Mesendoderm (in vitro differentiated cells): Measurements from ENCODE around the gene TEX51.

ENCODE experiments used
- DNase-seq: peaks from one replicate; pipeline ENCODE4 v3.0.0; 2013
- H2AK5ac ChIP-seq: 2 replicates; pipeline ENCODE4 v1.6.1; 2013; ENCODE audit warnings: low read length, inconsistent platforms
- H2BK120ac ChIP-seq: 2 replicates; pipeline ENCODE4 v1.6.1; 2013; ENCODE audit warnings: low read depth, mild to moderate bottlenecking, low read length, moderate library complexity, mixed read lengths
- H2BK15ac ChIP-seq: replicated peaks from 2 replicates; pipeline ENCODE4 v1.6.1; 2013; ENCODE audit warnings: low read depth, mild to moderate bottlenecking, moderate library complexity
- H2BK5ac ChIP-seq: 2 replicates; pipeline ENCODE4 v1.6.1; 2013; ENCODE audit warnings: low read length, inconsistent platforms
- H3K18ac ChIP-seq: 2 replicates; pipeline ENCODE4 v1.6.1; 2013; ENCODE audit warnings: mild to moderate bottlenecking, low read length, mixed read lengths
- H3K23ac ChIP-seq: one replicate; pipeline ENCODE4 v1.6.1; 2013; ENCODE audit warnings: low read length
- H3K27ac ChIP-seq: 2 replicates; pipeline ENCODE4 v1.5.1; 2013; ENCODE audit warnings: low read depth, mild to moderate bottlenecking, inconsistent platforms, low read length, moderate library complexity
- H3K27me3 ChIP-seq: 2 replicates; pipeline ENCODE4 v1.6.1; 2013; ENCODE audit warnings: low read length, control low read depth, mild to moderate bottlenecking, inconsistent platforms; ENCODE audit not compliant: insufficient read depth, poor library complexity
- H3K36me3 ChIP-seq: 2 replicates; pipeline ENCODE4 v1.6.1; 2013; ENCODE audit warnings: low read length, inconsistent platforms; ENCODE audit not compliant: control insufficient read depth, insufficient read depth
- H3K4ac ChIP-seq: one replicate; pipeline ENCODE4 v1.6.1; 2013; ENCODE audit warnings: low read depth, mild to moderate bottlenecking, low read length, moderate library complexity
- H3K4me1 ChIP-seq: 2 replicates; pipeline ENCODE4 v1.6.1; 2013; ENCODE audit warnings: low read depth, low read length, inconsistent platforms; ENCODE audit not compliant: control insufficient read depth
- H3K4me2 ChIP-seq: 2 replicates; pipeline ENCODE4 v1.6.1; 2013; ENCODE audit warnings: low read length
- H3K4me3 ChIP-seq: 2 replicates; pipeline ENCODE4 v1.5.1; 2013; ENCODE audit warnings: mild to moderate bottlenecking, low read length
- H3K56ac ChIP-seq: one replicate; pipeline ENCODE4 v1.6.1; 2013; ENCODE audit warnings: low read length
- H3K79me1 ChIP-seq: 2 replicates; pipeline ENCODE4 v1.6.1; 2013; ENCODE audit warnings: low read length, inconsistent platforms
- H3K79me2 ChIP-seq: 2 replicates; pipeline ENCODE4 v1.6.1; 2013; ENCODE audit warnings: mild to moderate bottlenecking, low read length; ENCODE audit not compliant: control insufficient read depth, insufficient read depth
- H3K9ac ChIP-seq: 2 replicates; pipeline ENCODE4 v1.6.1; 2013; ENCODE audit warnings: low read length, inconsistent platforms
- H4K5ac ChIP-seq: one replicate; pipeline ENCODE4 v1.6.1; 2013; ENCODE audit warnings: low read length
- H4K8ac ChIP-seq: one replicate; pipeline ENCODE4 v1.6.1; 2013; ENCODE audit warnings: low read depth, mild to moderate bottlenecking, control low read depth, low read length, moderate library complexity
- WGBS: extraction: QIAGEN DNeasy Blood & Tissue Kit; methylation state at CpG from one replicate; pipeline ENCODE4 v1.1.7; 2013; ENCODE audit warnings: low lambda C conversion rate, missing lambda C conversion rate; ENCODE audit not compliant: insufficient coverage; ENCODE audit errors: extremely low coverage; 5-methylcytosine and 5-hydroxymethylcytosine counted together

Gene TEX51

DNA sequence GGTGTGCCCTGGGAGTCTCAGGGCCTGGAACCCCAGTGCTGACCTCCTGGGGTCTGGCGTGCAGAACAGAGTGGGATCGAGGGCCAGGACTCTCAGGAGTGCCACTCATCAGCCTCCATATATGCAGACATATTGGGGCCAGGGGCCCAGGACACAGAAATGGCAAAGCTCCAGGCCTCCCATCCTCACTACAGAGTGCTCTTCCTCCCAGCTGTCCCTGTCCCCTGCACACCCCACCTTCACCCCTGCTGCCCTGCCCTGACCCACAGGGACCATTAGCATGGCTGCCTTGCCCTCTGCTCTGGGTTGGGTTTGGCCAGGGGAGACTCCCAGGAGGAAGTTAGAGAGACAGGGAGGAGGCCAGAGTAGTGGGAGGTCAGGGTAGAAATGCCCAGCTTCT, 2.8 kb downstream of the TEX51 start:
- H3K27ac ChIP-seq: no peak overlapping the region
- no peak overlapping the region for H3K9ac ChIP-seq
- H3K4me3 ChIP-seq: no peak overlapping the region
- H3K23ac ChIP-seq: no peak overlapping the region
- no CpG with 5 or more reads among the region's 2 CpGs for WGBS
- H2BK5ac ChIP-seq: no peak overlapping the region
- no peaks in the 10 kb centered on the region for H3K79me2 ChIP-seq
- H3K4me1 ChIP-seq: no peaks in the 10 kb centered on the region
- H4K5ac ChIP-seq: no peak overlapping the region
- no peak overlapping the region for H3K4ac ChIP-seq
- no peaks in the 10 kb centered on the region for H3K36me3 ChIP-seq
- H2BK120ac ChIP-seq: no peak overlapping the region
- H2AK5ac ChIP-seq: no peak overlapping the region
- no peak overlapping the region for H2BK15ac ChIP-seq
- no peak overlapping the region for H3K56ac ChIP-seq
- no peak overlapping the region for H3K4me2 ChIP-seq
- no peak overlapping the region for H3K18ac ChIP-seq
- H3K79me1 ChIP-seq: no peaks in the 10 kb centered on the region
- H4K8ac ChIP-seq: no peak overlapping the region
- DNase-seq: no peak
- no peaks in the 10 kb centered on the region for H3K27me3 ChIP-seq

DNA sequence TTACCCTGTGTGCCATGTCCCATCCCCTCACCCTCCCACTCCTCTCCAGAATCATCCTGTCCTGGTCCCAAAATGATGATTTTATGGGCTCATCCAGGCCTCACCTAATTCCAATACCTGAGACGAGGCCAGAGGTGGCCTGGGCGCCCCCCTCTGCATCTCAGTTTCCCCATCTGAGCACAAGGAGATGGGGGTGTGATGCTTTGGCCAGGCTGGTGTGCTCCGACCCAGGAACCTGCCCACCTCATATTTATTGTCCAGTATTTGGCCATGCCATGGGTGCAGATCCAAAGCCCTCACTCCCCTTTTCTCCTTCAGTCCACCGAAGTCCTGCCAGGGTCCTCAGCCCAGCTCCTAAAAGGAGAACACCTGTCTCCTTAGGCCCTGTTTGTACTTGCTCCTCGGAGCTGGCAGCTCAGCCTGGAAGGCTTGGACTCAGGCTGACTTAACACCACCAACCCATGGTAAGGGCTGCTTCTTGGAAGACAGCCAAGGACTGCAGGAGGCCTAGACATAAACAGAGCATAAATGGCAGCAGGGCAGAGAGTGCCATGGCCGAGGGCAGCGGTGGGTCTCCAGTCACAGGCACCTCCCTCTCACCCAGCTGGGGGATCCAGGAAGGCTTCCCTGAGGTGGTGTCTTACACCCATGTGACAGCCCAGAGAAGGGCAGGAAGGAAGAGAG, 3.6 kb downstream of the TEX51 start:
- H3K23ac ChIP-seq: no peak overlapping the region
- no peaks in the 10 kb centered on the region for H3K4me1 ChIP-seq
- no peaks in the 10 kb centered on the region for H3K27me3 ChIP-seq
- no peaks in the 10 kb centered on the region for H3K36me3 ChIP-seq
- H2BK120ac ChIP-seq: no peak overlapping the region
- H3K79me1 ChIP-seq: no peaks in the 10 kb centered on the region
- no peak overlapping the region for H2AK5ac ChIP-seq
- H3K4me2 ChIP-seq: no peak overlapping the region
- no peak overlapping the region for H3K56ac ChIP-seq
- no peak for DNase-seq
- WGBS: no CpG with 5 or more reads among the region's 7 CpGs
- H3K4me3 ChIP-seq: no peak overlapping the region
- H3K18ac ChIP-seq: no peak overlapping the region
- H2BK15ac ChIP-seq: no peak overlapping the region
- no peak overlapping the region for H2BK5ac ChIP-seq
- no peak overlapping the region for H3K27ac ChIP-seq
- H3K79me2 ChIP-seq: no peaks in the 10 kb centered on the region
- H3K4ac ChIP-seq: no peak overlapping the region
- no peak overlapping the region for H4K8ac ChIP-seq
- H3K9ac ChIP-seq: no peak overlapping the region
- no peak overlapping the region for H4K5ac ChIP-seq

GRCh38 chr2:126902859-126903258, 4.2 kb downstream of the TEX51 start:
- Histone ChIP-seq H3K4me1 (no peaks in the 10 kb centered on the region), H2BK5ac (no peak overlapping the region), H3K27ac (no peak overlapping the region), H3K27me3 (no peaks in the 10 kb centered on the region), H3K79me2 (no peaks in the 10 kb centered on the region), H2BK15ac (no peak overlapping the region), H3K4me2 (no peak overlapping the region), H3K56ac (no peak overlapping the region), H3K23ac (no peak overlapping the region), H2AK5ac (no peak overlapping the region), H3K9ac (no peak overlapping the region), H2BK120ac (no peak overlapping the region), H3K79me1 (no peaks in the 10 kb centered on the region), H3K36me3 (no peaks in the 10 kb centered on the region), H3K4ac (no peak overlapping the region), H3K18ac (no peak overlapping the region), H3K4me3 (no peak overlapping the region), H4K5ac (no peak overlapping the region), H4K8ac (no peak overlapping the region)
- no peak for DNase-seq
- no CpG with 5 or more reads among the region's 6 CpGs for WGBS

GRCh38 chr2:126905991-126906390, 7.3 kb downstream of the TEX51 start:
- H3K23ac ChIP-seq: no peak overlapping the region
- no peak overlapping the region for H4K8ac ChIP-seq
- no peak overlapping the region for H3K27ac ChIP-seq
- no peak overlapping the region for H3K18ac ChIP-seq
- no peak overlapping the region for H3K4me3 ChIP-seq
- no peak overlapping the region for H3K4me2 ChIP-seq
- no peak overlapping the region for H2BK120ac ChIP-seq
- WGBS: no CpG with 5 or more reads among the region's 5 CpGs
- H2AK5ac ChIP-seq: no peak overlapping the region
- H3K36me3 ChIP-seq: no peaks in the 10 kb centered on the region
- no peak overlapping the region for H3K4ac ChIP-seq
- no peak overlapping the region for H2BK5ac ChIP-seq
- H3K79me2 ChIP-seq: no peaks in the 10 kb centered on the region
- H4K5ac ChIP-seq: no peak overlapping the region
- peaks cover 9% of the 10 kb centered on the region for H3K4me1 ChIP-seq
- H3K56ac ChIP-seq: no peak overlapping the region
- no peak overlapping the region for H2BK15ac ChIP-seq
- no peak for DNase-seq
- no peaks in the 10 kb centered on the region for H3K27me3 ChIP-seq
- no peak overlapping the region for H3K9ac ChIP-seq
- no peaks in the 10 kb centered on the region for H3K79me1 ChIP-seq

GRCh38 chr2:126906781-126907180, 8.1 kb downstream of the TEX51 start:
- H3K4me3 ChIP-seq: no peak overlapping the region
- no peaks in the 10 kb centered on the region for H3K27me3 ChIP-seq
- H3K4me2 ChIP-seq: no peak overlapping the region
- H3K4me1 ChIP-seq: peaks cover 9% of the 10 kb centered on the region
- no peak for DNase-seq
- no peak overlapping the region for H2BK120ac ChIP-seq
- H3K18ac ChIP-seq: no peak overlapping the region
- no peak overlapping the region for H2BK15ac ChIP-seq
- no peak overlapping the region for H2AK5ac ChIP-seq
- H3K4ac ChIP-seq: no peak overlapping the region
- WGBS: no CpG with 5 or more reads among the region's 6 CpGs
- H3K56ac ChIP-seq: no peak overlapping the region
- no peaks in the 10 kb centered on the region for H3K36me3 ChIP-seq
- H4K5ac ChIP-seq: no peak overlapping the region
- no peak overlapping the region for H2BK5ac ChIP-seq
- H3K79me1 ChIP-seq: no peaks in the 10 kb centered on the region
- no peak overlapping the region for H4K8ac ChIP-seq
- H3K79me2 ChIP-seq: no peaks in the 10 kb centered on the region
- H3K23ac ChIP-seq: no peak overlapping the region
- H3K9ac ChIP-seq: no peak overlapping the region
- no peak overlapping the region for H3K27ac ChIP-seq

- no peak overlapping the region for H3K27ac ChIP-seq
- H4K8ac ChIP-seq: no peak overlapping the region
- no peaks in the 10 kb centered on the region for H3K36me3 ChIP-seq
- H3K79me2 ChIP-seq: no peaks in the 10 kb centered on the region
- H3K4me2 ChIP-seq: no peak overlapping the region
- H3K4me3 ChIP-seq: no peak overlapping the region
- H3K4ac ChIP-seq: no peak overlapping the region
- no peaks in the 10 kb centered on the region for H3K27me3 ChIP-seq
- no peaks in the 10 kb centered on the region for H3K79me1 ChIP-seq
- no peak overlapping the region for H3K9ac ChIP-seq
- no CpG with 5 or more reads among the region's 12 CpGs for WGBS
- H3K4me1 ChIP-seq: peaks cover 9% of the 10 kb centered on the region
- no peak overlapping the region for H4K5ac ChIP-seq
- no peak overlapping the region for H3K56ac ChIP-seq
- no peak overlapping the region for H2BK120ac ChIP-seq
- H3K23ac ChIP-seq: no peak overlapping the region
- no peak overlapping the region for H3K18ac ChIP-seq
- no peak for DNase-seq
- H2BK5ac ChIP-seq: no peak overlapping the region
- no peak overlapping the region for H2AK5ac ChIP-seq
- H2BK15ac ChIP-seq: no peak overlapping the region
These were observed 9.0 kb downstream of the TEX51 start for GRCh38 chr2:126907671-126908070.
